ENCODE results near the gene ZDHHC13. TPM values are rescaled to one million over a fixed set of nuclear protein-coding genes. Genes with fewer than 3 reads are reported as not detected.

Gene ZDHHC13
- total RNA-seq, 1 experiment from 2014 or later: 21.8 TPM

GRCh38 chr11:19093976-19094375, 23.0 kb upstream of the ZDHHC13 start:
- H3K4me2 ChIP-seq (ENCODE audit: low read length): no peak overlapping the region
- H3K36me3 ChIP-seq (ENCODE audit: control insufficient read depth in 1 of 2, insufficient read depth in 2 of 2, low read length in 2 of 2): no peaks in the 10 kb centered on the region
- no peaks in the 10 kb centered on the region for H3K9me3 ChIP-seq (ENCODE audit: control insufficient read depth in 1 of 2, insufficient read depth in 1 of 2, low read depth in 1 of 2, low read length in 2 of 2)
- H3K79me2 ChIP-seq (ENCODE audit: insufficient read depth, low read length): no peaks in the 10 kb centered on the region
- H3K4me1 ChIP-seq (ENCODE audit: control insufficient read depth in 1 of 2, insufficient read depth in 2 of 2, low read length in 2 of 2): peaks cover 0 to 4% of the 10 kb centered on the region in 2 experiments; a peak in 1 of 4 replicates
- RAD21 ChIA-PET (ENCODE audit: low non-redundant PET in 1 of 2, low total read pairs in 2 of 2, uncharacterized antibody in 2 of 2, unreplicated experiment in 2 of 2): no interaction called here
- POLR2A ChIA-PET: no interaction called here
- CTCF ChIA-PET: interaction anchor here (1.9 kb wide), 1 partner anchor 17 kb away, joined by 5 read pairs; no protein-coding TSS in a partner anchor
- 0 out of 2 replicates have a peak, but pooled peaks have one; percentile 25 for TF ChIP-seq CEBPB (IDR thresholded peaks at IDR 0.05; ENCODE audit: low read depth)
- 0 out of 2 replicates have a peak, but pooled peaks have one; percentile 12 for TF ChIP-seq SP1 (IDR thresholded peaks at IDR 0.05; ENCODE audit: low read depth)
- no peak for TF ChIP-seq EZH2phosphoT487 (IDR thresholded peaks at IDR 0.05; ENCODE audit: borderline replicate concordance)
- TF ChIP-seq ZBTB33 (IDR thresholded peaks at IDR 0.05; ENCODE audit: extremely low read depth, insufficient replicate concordance, low read length): no peak
- H3K27ac ChIP-seq (ENCODE audit: low read depth, low read length): no peak overlapping the region
- no peaks in the 10 kb centered on the region for H3K27me3 ChIP-seq (ENCODE audit: insufficient read depth, low read length)
- no peak overlapping the region for H3K4me3 ChIP-seq (replicated peaks in 1 of 2; ENCODE audit: low read depth in 1 of 2, low read length in 2 of 2)
- intact Hi-C loops (cut with micrococcal nuclease): no loop called here
- H3K9me2 ChIP-seq (ENCODE audit: insufficient read depth): no peaks in the 10 kb centered on the region
- no peak overlapping the region for H3K9ac ChIP-seq (ENCODE audit: low read length)
- H4K20me1 ChIP-seq (ENCODE audit: insufficient read depth): no peaks in the 10 kb centered on the region
- no TSS peak for BruUV-seq (replicated peaks)
- DNase-seq (ENCODE audit: low read depth, low spot score) (no peak), ATAC-seq (no peak)
- no peak overlapping the region for H2AFZ ChIP-seq (ENCODE audit: low read depth, low read length, poor library complexity, severe bottlenecking)

- no peaks in the 10 kb centered on the region for H3K27me3 ChIP-seq (ENCODE audit: insufficient read depth, low read length)
- no TSS peak for BruUV-seq (replicated peaks)
- H3K9me3 ChIP-seq (ENCODE audit: control insufficient read depth in 1 of 2, insufficient read depth in 1 of 2, low read depth in 1 of 2, low read length in 2 of 2): no peaks in the 10 kb centered on the region
- H3K9ac ChIP-seq (ENCODE audit: low read length): no peak overlapping the region
- no peaks in the 10 kb centered on the region for H3K36me3 ChIP-seq (ENCODE audit: control insufficient read depth in 1 of 2, insufficient read depth in 2 of 2, low read length in 2 of 2)
- POLR2A ChIA-PET: no interaction called here
- ATAC-seq (no peak), DNase-seq (ENCODE audit: low read depth, low spot score) (no peak)
- no peaks in the 10 kb centered on the region for H4K20me1 ChIP-seq (ENCODE audit: insufficient read depth)
- H3K27ac ChIP-seq (ENCODE audit: low read depth, low read length): no peak overlapping the region
- no peaks in the 10 kb centered on the region for H3K9me2 ChIP-seq (ENCODE audit: insufficient read depth)
- CTCF ChIA-PET: interaction anchor here (1.1 to 1.9 kb wide), 2 partner anchors 18 to 24 kb away, joined by 3 to 5 read pairs; no protein-coding TSS in a partner anchor
- RAD21 ChIA-PET (ENCODE audit: low non-redundant PET in 1 of 2, low total read pairs in 2 of 2, uncharacterized antibody in 2 of 2, unreplicated experiment in 2 of 2): no interaction called here
- H3K79me2 ChIP-seq (ENCODE audit: insufficient read depth, low read length): no peaks in the 10 kb centered on the region
- H3K4me1 ChIP-seq (ENCODE audit: control insufficient read depth in 1 of 2, insufficient read depth in 2 of 2, low read length in 2 of 2): no peaks in the 10 kb centered on the region
- TF ChIP-seq POLR2A (IDR thresholded peaks at IDR 0.05; ENCODE audit: borderline replicate concordance, extremely low read depth, insufficient read depth, insufficient read length) (no peak), TCF7L2 (IDR thresholded peaks at IDR 0.05; ENCODE audit: borderline replicate concordance, extremely low read depth, insufficient read depth, insufficient read length) (no peak), YY1 (IDR thresholded peaks at IDR 0.05; ENCODE audit: extremely low read depth, insufficient replicate concordance, low read depth, low read length) (no peak), REST (IDR thresholded peaks at IDR 0.05; ENCODE audit: low read depth) (no peak)
- H2AFZ ChIP-seq (ENCODE audit: low read depth, low read length, poor library complexity, severe bottlenecking): no peak overlapping the region
- H3K4me2 ChIP-seq (ENCODE audit: low read length): no peak overlapping the region
- H3K4me3 ChIP-seq (replicated peaks in 1 of 2; ENCODE audit: low read depth in 1 of 2, low read length in 2 of 2): no peak overlapping the region
- intact Hi-C loops (cut with micrococcal nuclease): no loop called here
These were observed 22.1 kb upstream of the ZDHHC13 start for GRCh38 chr11:19094859-19095258.

Measured in HCT116 (cell line).